ENCODE measurements around the gene IVL. TPM values are rescaled to one million over a fixed set of nuclear protein-coding genes. Genes with fewer than 3 reads are reported as not detected.

Gene IVL
- total RNA-seq, 1 experiment from 2014 or later = not detected

DNA sequence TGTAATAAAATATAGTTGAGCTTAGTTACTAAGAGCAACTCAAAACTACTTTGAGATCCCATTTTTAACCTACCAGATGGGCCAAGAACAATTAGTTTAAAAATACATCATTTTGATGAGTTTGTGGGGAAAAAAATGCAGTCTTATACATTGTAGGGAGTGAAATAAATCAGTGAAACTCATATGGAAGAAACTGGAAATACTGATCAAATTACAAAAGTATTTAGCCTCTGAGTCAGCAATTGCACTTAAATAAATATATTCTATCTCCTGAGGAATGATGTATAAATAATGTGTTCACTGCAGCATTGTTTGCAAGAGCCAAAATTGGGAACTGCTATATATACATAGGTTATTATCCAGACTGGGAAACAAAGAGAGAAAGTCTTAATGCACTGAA lies 34.9 kb upstream of the IVL start:
- DNase-seq = no peak
- no peaks in the 10 kb centered on the region for H3K4me1 Mint-ChIP-seq (ENCODE audit: low read depth, unreplicated experiment)
- H3K27me3 ChIP-seq (replicated peaks; ENCODE audit: control insufficient read depth, insufficient read depth, low read length) = 0 out of 2 replicates have a peak, but pooled peaks cover 1% of the 10 kb centered on the region
- POLR2A ChIA-PET = no interaction called here
- CTCF ChIA-PET = no interaction called here
- H3K4me3 Mint-ChIP-seq (ENCODE audit: unreplicated experiment) = no peak overlapping the region
- H3K36me3 Mint-ChIP-seq (ENCODE audit: insufficient read depth, unreplicated experiment) = no peaks in the 10 kb centered on the region
- intact Hi-C loops (cut with micrococcal nuclease; ENCODE audit: unreplicated experiment) = loop anchor here (5.0 kb wide), 1 partner anchor 159 kb away; the partner anchor contains the start of gene SPRR1B
- peaks cover 11% of the 10 kb centered on the region for H3K27me3 Mint-ChIP-seq (ENCODE audit: insufficient read depth, unreplicated experiment)
- no peaks in the 10 kb centered on the region for H3K4me1 ChIP-seq
- no peaks in the 10 kb centered on the region for H3K9me3 ChIP-seq
- TF ChIP-seq, protein P1, sequence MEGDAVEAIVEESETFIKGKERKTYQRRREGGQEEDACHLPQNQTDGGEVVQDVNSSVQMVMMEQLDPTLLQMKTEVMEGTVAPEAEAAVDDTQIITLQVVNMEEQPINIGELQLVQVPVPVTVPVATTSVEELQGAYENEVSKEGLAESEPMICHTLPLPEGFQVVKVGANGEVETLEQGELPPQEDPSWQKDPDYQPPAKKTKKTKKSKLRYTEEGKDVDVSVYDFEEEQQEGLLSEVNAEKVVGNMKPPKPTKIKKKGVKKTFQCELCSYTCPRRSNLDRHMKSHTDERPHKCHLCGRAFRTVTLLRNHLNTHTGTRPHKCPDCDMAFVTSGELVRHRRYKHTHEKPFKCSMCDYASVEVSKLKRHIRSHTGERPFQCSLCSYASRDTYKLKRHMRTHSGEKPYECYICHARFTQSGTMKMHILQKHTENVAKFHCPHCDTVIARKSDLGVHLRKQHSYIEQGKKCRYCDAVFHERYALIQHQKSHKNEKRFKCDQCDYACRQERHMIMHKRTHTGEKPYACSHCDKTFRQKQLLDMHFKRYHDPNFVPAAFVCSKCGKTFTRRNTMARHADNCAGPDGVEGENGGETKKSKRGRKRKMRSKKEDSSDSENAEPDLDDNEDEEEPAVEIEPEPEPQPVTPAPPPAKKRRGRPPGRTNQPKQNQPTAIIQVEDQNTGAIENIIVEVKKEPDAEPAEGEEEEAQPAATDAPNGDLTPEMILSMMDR (IDR thresholded peaks at IDR 0.05; ENCODE audit: insufficient read depth in 1 of 2, low read depth in 1 of 2, low read length in 1 of 2, severe bottlenecking in 1 of 2, unreplicated experiment in 1 of 2) = no peak
- BruUV-seq (replicated peaks) = no TSS peak
- H3K4me3 ChIP-seq (ENCODE audit: low read depth, low read length) = no peak overlapping the region
- H3K9me3 Mint-ChIP-seq (ENCODE audit: unreplicated experiment) = no peaks in the 10 kb centered on the region
- H3K27ac Mint-ChIP-seq (ENCODE audit: unreplicated experiment) = no peak overlapping the region
- H3K36me3 ChIP-seq (ENCODE audit: control insufficient read depth, insufficient read depth, low read length) = no peaks in the 10 kb centered on the region

DNA sequence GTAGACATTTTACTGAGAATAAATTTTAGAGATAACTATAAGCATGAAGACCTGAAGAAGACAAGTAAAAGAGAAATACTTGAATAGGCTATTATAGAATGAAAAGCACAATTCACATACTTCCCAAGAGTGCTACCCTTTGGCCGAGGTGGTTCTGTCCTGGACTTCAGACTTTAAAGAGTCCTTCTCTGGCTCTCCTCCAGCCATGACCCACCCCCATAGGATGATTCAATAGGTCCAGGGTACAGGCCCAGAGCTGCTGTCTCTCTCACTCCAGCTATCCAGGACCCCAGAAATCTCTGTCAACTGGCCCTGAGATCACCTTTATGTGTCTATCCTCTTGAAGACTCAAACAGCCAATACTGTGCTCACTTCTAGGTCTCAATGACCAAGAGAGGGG lies 31.5 kb upstream of the IVL start:
- intact Hi-C loops (cut with micrococcal nuclease; ENCODE audit: unreplicated experiment) = no loop called here
- no peaks in the 10 kb centered on the region for H3K9me3 ChIP-seq
- ChIA-PET POLR2A (no interaction called here), CTCF (no interaction called here)
- no peaks in the 10 kb centered on the region for H3K27me3 ChIP-seq (replicated peaks; ENCODE audit: control insufficient read depth, insufficient read depth, low read length)
- Mint-ChIP-seq H3K27me3 (ENCODE audit: insufficient read depth, unreplicated experiment) (peaks cover 10% of the 10 kb centered on the region), H3K27ac (ENCODE audit: unreplicated experiment) (no peak overlapping the region), H3K4me1 (ENCODE audit: low read depth, unreplicated experiment) (no peaks in the 10 kb centered on the region), H3K4me3 (ENCODE audit: unreplicated experiment) (no peak overlapping the region), H3K9me3 (ENCODE audit: unreplicated experiment) (no peaks in the 10 kb centered on the region), H3K36me3 (ENCODE audit: insufficient read depth, unreplicated experiment) (no peaks in the 10 kb centered on the region)
- no peaks in the 10 kb centered on the region for H3K36me3 ChIP-seq (ENCODE audit: control insufficient read depth, insufficient read depth, low read length)
- no peaks in the 10 kb centered on the region for H3K4me1 ChIP-seq
- H3K4me3 ChIP-seq (ENCODE audit: low read depth, low read length) = no peak overlapping the region
- no TSS peak for BruUV-seq (replicated peaks)
- TF ChIP-seq, protein P1 (IDR thresholded peaks at IDR 0.05; ENCODE audit: insufficient read depth in 1 of 2, low read depth in 1 of 2, low read length in 1 of 2, severe bottlenecking in 1 of 2, unreplicated experiment in 1 of 2) = no peak
- no peak for DNase-seq

DNA sequence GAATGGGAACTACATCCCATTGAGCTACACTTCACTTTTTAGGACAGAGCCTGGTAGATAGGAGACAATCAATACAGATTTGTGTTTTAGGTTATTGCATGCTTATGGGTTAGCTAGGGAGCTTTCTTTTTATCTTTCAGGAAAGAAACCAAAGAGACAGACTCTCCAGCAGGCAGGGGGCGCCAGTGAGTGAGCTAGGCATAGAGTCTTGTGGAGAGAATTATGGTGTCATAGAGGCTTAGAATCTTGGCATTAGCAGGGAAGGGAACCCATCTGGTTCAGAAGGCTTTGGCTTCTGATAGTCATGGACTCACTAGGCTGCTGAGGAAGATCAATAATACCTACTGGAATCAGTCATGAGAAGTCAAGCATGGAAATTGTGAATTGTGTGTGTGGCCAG lies 30.3 kb upstream of the IVL start, which contains the start of gene SMCP:
Gene SMCP (plus strand): TSS at position 281 of the 400 bp plus-strand sequence. CDS start 6,101 bp downstream, outside the sequence.
- Histone ChIP-seq H3K4me3 (ENCODE audit: low read depth, low read length) (no peak within 1 kb of the TSS), H3K4me1 (no peaks in the 10 kb centered on the region), H3K36me3 (ENCODE audit: control insufficient read depth, insufficient read depth, low read length) (no peaks in the 10 kb centered on the region), H3K27me3 (replicated peaks; ENCODE audit: control insufficient read depth, insufficient read depth, low read length) (no peaks in the 10 kb centered on the region), H3K9me3 (no peaks in the 10 kb centered on the region)
- Mint-ChIP-seq H3K27ac (ENCODE audit: unreplicated experiment) (no peak within 1 kb of the TSS), H3K27me3 (ENCODE audit: insufficient read depth, unreplicated experiment) (peaks cover 10% of the 10 kb centered on the region), H3K36me3 (ENCODE audit: insufficient read depth, unreplicated experiment) (no peaks in the 10 kb centered on the region), H3K9me3 (ENCODE audit: unreplicated experiment) (no peaks in the 10 kb centered on the region), H3K4me1 (ENCODE audit: low read depth, unreplicated experiment) (no peaks in the 10 kb centered on the region), H3K4me3 (ENCODE audit: unreplicated experiment) (no peak within 1 kb of the TSS)
- CTCF ChIA-PET = interaction anchor here (1.0 kb wide), 1 partner anchor 315 kb away, joined by 3 read pairs; no protein-coding TSS in a partner anchor
- POLR2A ChIA-PET = no interaction called here
- TF ChIP-seq, protein P1 (IDR thresholded peaks at IDR 0.05; ENCODE audit: insufficient read depth in 1 of 2, low read depth in 1 of 2, low read length in 1 of 2, severe bottlenecking in 1 of 2, unreplicated experiment in 1 of 2) = no peak
- peak in 1 of 2 experiments; percentile 18 for DNase-seq
- BruUV-seq (replicated peaks) = no TSS peak
- intact Hi-C loops (cut with micrococcal nuclease; ENCODE audit: unreplicated experiment) = no loop called here

All from Caco-2 (cell line).